Measurements from ENCODE around the gene FLT4. TPM values are rescaled to one million over a fixed set of nuclear protein-coding genes. Genes with fewer than 3 reads are reported as not detected.

FLT4 gene
- total and polyA plus RNA-seq, 4 donors, result 3.9 to 10.1 (median 8.0) TPM

DNA sequence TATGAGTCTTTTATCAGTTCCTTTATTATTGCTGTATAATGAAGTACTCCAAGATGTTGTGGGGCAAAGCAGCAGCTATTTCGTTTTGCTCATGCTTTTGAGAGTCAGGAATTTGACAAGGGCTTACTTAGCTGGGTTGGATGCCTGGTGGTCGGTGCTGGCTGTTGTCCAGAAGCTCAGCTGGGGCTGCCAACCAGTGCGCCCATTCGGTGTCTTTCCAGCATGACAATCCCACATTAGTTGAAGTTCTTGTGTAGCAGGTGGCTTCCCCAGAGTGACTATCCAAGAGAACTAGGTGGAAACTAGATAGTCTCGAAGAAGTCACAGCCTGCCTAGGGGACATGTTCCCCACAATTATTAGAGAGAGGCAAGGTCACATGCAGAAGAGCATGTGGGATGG is 3.4 kb upstream of the FLT4 start:
- whole genome bisulfite sequencing (ENCODE audit: insufficient coverage), result 43% methylated on average over 5 of the region's 5 CpGs
- H3K4me1 ChIP-seq (ENCODE audit: control insufficient read depth, insufficient read depth, low read length), result peaks cover 11% of the 10 kb centered on the region
- no peaks in the 10 kb centered on the region for H3K9me3 ChIP-seq (ENCODE audit: control insufficient read depth, insufficient read depth, low read length)
- no peaks in the 10 kb centered on the region for H3K36me3 ChIP-seq (ENCODE audit: control insufficient read depth, insufficient read depth, low read length)
- DNase-seq (ENCODE audit: low read depth in 4 of 6, low spot score in 6 of 6), result no peak
- no peak overlapping the region for H3K4me3 ChIP-seq (ENCODE audit: low read depth, low read length)
- H3K27ac ChIP-seq (ENCODE audit: low read depth, low read length), result no peak overlapping the region
- peaks cover 41% of the 10 kb centered on the region for H3K27me3 ChIP-seq (ENCODE audit: control insufficient read depth, insufficient read depth, low read length)

DNA sequence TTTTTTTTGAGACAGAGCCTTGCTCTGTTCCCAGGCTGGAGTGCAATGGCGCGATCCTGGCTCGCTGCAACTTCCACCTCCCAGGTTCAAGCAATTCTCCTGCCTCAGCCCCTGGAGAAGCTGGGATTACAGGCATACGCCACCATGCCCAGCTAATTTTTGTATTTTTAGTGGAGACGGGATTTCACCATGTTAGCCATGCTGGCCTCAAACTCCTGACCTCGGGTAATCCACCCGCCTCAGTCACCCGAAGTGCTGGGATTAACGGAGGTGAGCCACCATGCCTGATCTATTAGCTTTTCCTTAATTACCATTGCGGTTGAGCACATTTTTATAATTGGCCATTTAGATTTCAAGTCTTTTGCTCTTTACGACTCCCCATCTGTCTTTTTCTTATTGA is 2.9 kb upstream of the FLT4 start:
- H3K27me3 ChIP-seq (ENCODE audit: control insufficient read depth, insufficient read depth, low read length), result peaks cover 43% of the 10 kb centered on the region
- peaks cover 11% of the 10 kb centered on the region for H3K4me1 ChIP-seq (ENCODE audit: control insufficient read depth, insufficient read depth, low read length)
- DNase-seq (ENCODE audit: low read depth in 4 of 6, low spot score in 6 of 6), result no peak
- H3K4me3 ChIP-seq (ENCODE audit: low read depth, low read length), result no peak overlapping the region
- H3K27ac ChIP-seq (ENCODE audit: low read depth, low read length), result no peak overlapping the region
- 100% methylated on average over 1 of the region's 11 CpGs for WGBS (ENCODE audit: insufficient coverage)
- no peaks in the 10 kb centered on the region for H3K36me3 ChIP-seq (ENCODE audit: control insufficient read depth, insufficient read depth, low read length)
- H3K9me3 ChIP-seq (ENCODE audit: control insufficient read depth, insufficient read depth, low read length), result no peaks in the 10 kb centered on the region

DNA sequence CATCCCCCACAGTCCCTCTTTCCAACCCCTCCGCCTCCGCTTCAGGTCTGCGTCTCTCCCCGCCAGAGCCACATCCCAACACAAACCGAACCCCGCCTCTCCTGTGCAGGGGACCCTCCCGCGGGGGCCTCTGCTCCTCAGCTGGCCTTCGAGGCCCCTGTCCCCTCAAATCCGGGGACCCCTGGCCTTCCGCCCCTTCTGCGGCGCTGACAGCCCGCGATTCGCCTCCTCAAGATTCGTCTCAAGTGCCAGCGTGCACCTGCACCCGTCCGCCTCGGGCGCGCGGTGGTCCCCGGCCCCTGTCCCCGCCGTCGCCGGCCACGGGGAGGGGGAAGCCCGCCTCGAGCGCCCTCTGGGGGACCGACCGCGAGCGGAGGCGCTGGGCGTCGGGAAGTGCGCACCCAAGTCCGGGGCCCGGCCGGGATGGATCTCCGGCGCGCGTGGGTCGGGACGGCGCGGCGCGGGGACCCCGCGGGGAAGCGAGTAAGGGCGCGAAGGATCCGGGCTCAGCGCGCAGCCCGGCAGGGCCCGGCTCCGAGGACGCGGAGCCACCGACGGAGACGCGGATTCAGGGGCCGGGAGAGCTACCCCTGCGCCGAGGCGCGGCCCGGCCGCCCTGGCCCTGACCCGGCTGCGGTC is 623 bp downstream of the FLT4 start:
- H3K27ac ChIP-seq (ENCODE audit: low read depth, low read length), result no peak overlapping the region
- H3K36me3 ChIP-seq (ENCODE audit: control insufficient read depth, insufficient read depth, low read length), result no peaks in the 10 kb centered on the region
- peaks cover 17% of the 10 kb centered on the region for H3K4me1 ChIP-seq (ENCODE audit: control insufficient read depth, insufficient read depth, low read length)
- DNase-seq (ENCODE audit: low read depth in 4 of 6, low spot score in 6 of 6), result no peak
- H3K27me3 ChIP-seq (ENCODE audit: control insufficient read depth, insufficient read depth, low read length), result peaks cover 53% of the 10 kb centered on the region
- H3K4me3 ChIP-seq (ENCODE audit: low read depth, low read length), result no peak overlapping the region
- no peaks in the 10 kb centered on the region for H3K9me3 ChIP-seq (ENCODE audit: control insufficient read depth, insufficient read depth, low read length)
- WGBS (ENCODE audit: insufficient coverage), result under 1% methylated on average over 80 of the region's 80 CpGs

DNA sequence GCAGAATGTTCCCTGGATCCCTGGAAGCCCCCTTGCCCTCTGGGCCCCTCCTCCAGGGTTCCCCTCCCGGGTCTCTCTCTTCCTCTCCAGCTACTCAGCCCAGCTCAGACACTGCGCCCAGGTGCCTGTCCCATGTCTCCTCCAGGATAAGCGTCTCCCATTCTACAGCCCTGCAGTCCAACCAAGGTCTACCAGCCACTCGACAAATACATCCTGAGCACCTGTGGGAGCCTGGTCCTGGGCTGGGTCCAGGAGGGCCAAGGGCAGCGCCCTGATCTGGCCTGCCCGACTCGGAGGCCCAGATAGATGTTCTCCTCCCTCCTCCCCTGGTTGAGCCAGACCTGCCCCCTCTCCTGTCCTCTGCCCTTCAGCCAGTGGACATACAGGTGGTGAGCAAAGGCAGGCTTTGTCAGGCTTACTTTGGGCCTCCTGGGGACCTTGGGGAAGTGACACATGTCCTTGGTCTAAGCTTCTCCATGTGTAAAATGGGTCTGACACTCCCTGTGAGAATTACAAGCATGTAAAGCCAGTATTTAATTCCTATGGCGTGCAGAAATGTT is 1.4 kb downstream of the FLT4 start:
- Histone ChIP-seq H3K4me1 (ENCODE audit: control insufficient read depth, insufficient read depth, low read length) (peaks cover 17% of the 10 kb centered on the region), H3K4me3 (ENCODE audit: low read depth, low read length) (no peak overlapping the region), H3K9me3 (ENCODE audit: control insufficient read depth, insufficient read depth, low read length) (no peaks in the 10 kb centered on the region), H3K36me3 (ENCODE audit: control insufficient read depth, insufficient read depth, low read length) (no peaks in the 10 kb centered on the region), H3K27me3 (ENCODE audit: control insufficient read depth, insufficient read depth, low read length) (peaks cover 57% of the 10 kb centered on the region), H3K27ac (ENCODE audit: low read depth, low read length) (no peak overlapping the region)
- DNase-seq (ENCODE audit: low read depth in 4 of 6, low spot score in 6 of 6), result no peak
- 87% methylated on average over 6 of the region's 8 CpGs for WGBS (ENCODE audit: insufficient coverage)

DNA sequence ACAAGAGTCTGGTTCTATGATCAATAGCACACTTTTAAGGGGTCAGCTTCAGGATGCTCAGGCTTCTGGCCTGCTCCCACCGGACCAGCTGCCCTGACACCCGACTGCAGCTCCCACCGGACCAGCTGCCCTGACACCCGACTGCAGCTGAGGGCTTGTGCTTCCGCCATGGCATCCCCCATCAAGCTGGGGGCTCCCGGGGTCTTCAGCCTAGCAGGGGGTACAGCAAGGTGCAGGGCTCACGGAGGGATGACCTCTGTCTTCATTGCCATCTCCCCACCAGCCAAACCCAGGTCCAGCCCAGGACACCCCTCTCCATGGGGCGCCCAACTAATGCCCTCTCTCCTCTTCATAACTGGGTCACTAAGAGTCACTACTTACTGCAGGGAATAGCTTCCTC is 1.9 kb downstream of the FLT4 start:
- WGBS (ENCODE audit: insufficient coverage), result 83% methylated on average over 7 of the region's 8 CpGs
- H3K27me3 ChIP-seq (ENCODE audit: control insufficient read depth, insufficient read depth, low read length), result peaks cover 52% of the 10 kb centered on the region
- no peak for DNase-seq (ENCODE audit: low read depth in 4 of 6, low spot score in 6 of 6)
- H3K4me3 ChIP-seq (ENCODE audit: low read depth, low read length), result no peak overlapping the region
- peaks cover 17% of the 10 kb centered on the region for H3K4me1 ChIP-seq (ENCODE audit: control insufficient read depth, insufficient read depth, low read length)
- H3K36me3 ChIP-seq (ENCODE audit: control insufficient read depth, insufficient read depth, low read length), result no peaks in the 10 kb centered on the region
- no peak overlapping the region for H3K27ac ChIP-seq (ENCODE audit: low read depth, low read length)
- no peaks in the 10 kb centered on the region for H3K9me3 ChIP-seq (ENCODE audit: control insufficient read depth, insufficient read depth, low read length)

DNA sequence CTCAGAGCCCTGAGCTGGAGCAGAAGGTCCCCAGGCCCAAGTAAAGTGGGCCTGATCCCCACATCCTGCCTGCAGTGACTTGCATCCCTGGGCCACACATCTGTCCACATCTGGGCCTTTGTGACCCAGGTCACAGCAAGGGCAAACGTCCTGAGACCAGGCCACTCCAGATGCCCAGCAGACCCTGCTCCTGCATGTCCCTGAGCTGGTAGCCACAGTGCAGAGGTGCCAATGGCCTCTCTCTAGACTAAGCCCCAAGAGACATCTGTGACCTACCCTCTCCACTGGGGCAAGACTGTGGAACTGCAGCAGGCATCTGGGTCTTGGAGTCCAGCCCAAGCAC is 2.5 kb downstream of the FLT4 start:
- no peak for DNase-seq (ENCODE audit: low read depth in 4 of 6, low spot score in 6 of 6)
- H3K36me3 ChIP-seq (ENCODE audit: control insufficient read depth, insufficient read depth, low read length), result no peaks in the 10 kb centered on the region
- H3K4me3 ChIP-seq (ENCODE audit: low read depth, low read length), result no peak overlapping the region
- H3K27ac ChIP-seq (ENCODE audit: low read depth, low read length), result no peak overlapping the region
- WGBS (ENCODE audit: insufficient coverage), result 85% methylated on average over 1 of the region's 1 CpG
- H3K27me3 ChIP-seq (ENCODE audit: control insufficient read depth, insufficient read depth, low read length), result peaks cover 47% of the 10 kb centered on the region
- no peaks in the 10 kb centered on the region for H3K9me3 ChIP-seq (ENCODE audit: control insufficient read depth, insufficient read depth, low read length)
- peaks cover 17% of the 10 kb centered on the region for H3K4me1 ChIP-seq (ENCODE audit: control insufficient read depth, insufficient read depth, low read length)

DNA sequence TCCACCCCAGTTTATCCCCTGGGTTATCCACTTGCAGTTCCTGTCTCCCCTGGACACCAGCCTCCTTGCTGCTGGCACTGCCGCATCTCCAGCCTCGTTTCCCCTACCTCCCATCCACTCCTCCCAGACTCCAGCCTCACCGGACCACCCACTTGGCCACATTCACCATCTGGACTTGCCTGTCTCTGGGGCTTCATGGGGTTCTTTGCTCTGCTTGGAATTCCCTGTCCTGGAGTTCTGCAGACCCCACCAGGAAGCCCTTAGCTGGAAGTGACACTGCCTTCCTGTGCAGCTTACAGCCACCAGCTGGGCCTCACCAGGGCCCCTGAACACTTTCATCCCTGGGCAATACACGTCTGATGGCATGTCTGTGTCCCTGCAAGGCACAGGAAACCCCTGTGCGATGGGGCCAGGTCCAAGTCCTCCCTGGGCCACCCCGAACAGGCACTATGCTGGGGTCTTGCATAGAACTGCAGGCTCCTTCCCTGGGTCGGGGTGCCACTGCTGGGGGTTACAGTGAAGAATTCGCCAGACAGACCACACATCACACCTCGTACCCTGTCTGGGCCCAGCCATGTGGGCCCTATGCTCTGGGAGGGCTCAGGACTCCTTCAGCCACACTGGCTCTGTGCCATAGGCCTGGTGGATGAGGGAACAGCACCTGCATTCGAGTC is 3.0 kb downstream of the FLT4 start:
- H3K4me1 ChIP-seq (ENCODE audit: control insufficient read depth, insufficient read depth, low read length), result peaks cover 17% of the 10 kb centered on the region
- H3K36me3 ChIP-seq (ENCODE audit: control insufficient read depth, insufficient read depth, low read length), result no peaks in the 10 kb centered on the region
- peaks cover 44% of the 10 kb centered on the region for H3K27me3 ChIP-seq (ENCODE audit: control insufficient read depth, insufficient read depth, low read length)
- no peak for DNase-seq (ENCODE audit: low read depth in 4 of 6, low spot score in 6 of 6)
- no peak overlapping the region for H3K27ac ChIP-seq (ENCODE audit: low read depth, low read length)
- whole genome bisulfite sequencing (ENCODE audit: insufficient coverage), result 81% methylated on average over 9 of the region's 10 CpGs
- H3K4me3 ChIP-seq (ENCODE audit: low read depth, low read length), result no peak overlapping the region
- no peaks in the 10 kb centered on the region for H3K9me3 ChIP-seq (ENCODE audit: control insufficient read depth, insufficient read depth, low read length)

DNA sequence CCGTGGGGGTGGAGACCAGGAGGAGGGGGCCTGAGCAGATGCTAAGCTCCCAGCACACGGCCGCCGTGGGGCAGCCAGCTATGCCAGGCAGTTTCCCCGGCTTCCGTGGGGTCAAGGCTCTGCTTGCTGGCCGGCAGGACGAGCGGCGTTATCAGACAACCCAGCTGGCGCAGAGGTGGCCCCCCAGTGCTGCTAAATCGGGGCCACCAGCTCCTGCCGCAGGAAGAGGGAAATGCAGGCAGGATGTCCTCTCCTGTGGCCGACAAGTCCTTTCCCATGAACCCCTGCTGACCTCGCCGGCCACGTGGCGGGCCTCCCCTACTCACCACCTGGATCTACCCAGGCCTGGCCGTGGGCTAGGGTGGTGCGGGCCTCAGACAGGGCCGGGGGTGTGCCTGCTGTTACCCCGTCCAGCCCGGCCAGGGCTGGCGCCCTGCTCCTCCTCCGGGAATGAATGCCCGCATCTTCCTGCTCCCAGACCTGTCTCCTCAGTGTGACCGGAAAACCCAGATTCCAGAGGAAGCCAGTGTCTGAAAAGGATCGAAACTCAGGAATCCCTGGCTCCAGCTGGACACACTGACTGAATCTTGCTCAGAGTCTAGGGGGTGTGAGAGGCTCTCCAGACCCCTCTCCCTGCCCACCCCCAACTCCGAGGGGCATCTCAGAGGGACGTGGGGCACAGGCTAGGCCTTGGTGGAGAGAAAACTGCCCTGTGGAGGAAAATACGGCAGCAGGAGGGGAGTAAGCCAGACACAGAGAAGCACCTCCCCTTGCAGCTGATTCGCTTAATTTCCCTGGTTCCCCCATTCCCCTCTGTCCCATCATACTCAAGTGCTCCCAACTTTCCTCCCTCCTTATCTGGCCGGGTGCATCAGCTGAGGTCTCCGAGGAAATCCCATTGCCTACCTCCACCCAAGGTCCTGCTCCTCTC is 3.9 kb downstream of the FLT4 start:
- WGBS (ENCODE audit: insufficient coverage), result 70% methylated on average over 30 of the region's 34 CpGs
- peaks cover 17% of the 10 kb centered on the region for H3K4me1 ChIP-seq (ENCODE audit: control insufficient read depth, insufficient read depth, low read length)

DNA sequence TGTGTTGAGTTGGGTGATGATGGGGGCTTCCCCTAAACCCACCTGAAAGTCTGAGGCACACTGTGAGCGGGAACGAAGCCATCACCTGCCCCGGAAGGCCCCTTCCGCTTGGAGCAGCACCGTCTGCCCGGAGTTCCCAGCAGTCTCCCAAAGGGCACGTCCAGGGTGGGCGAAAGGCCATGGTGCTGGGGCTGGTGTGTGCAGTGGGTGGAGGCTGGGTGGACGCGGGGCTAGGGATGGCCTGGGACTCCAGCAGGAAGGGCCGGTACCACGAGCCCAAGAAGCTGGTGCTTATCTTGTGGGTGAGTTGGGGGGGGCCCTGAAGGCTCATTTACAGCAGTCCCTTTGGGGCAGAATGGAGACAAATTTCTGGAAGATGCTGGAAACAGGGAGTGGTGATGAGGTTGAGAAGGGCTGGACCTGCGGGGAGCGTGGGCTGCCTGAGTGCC is 4.6 kb downstream of the FLT4 start:
- 81% methylated on average over 14 of the region's 14 CpGs for WGBS (ENCODE audit: insufficient coverage)
- peaks cover 28% of the 10 kb centered on the region for H3K27me3 ChIP-seq (ENCODE audit: control insufficient read depth, insufficient read depth, low read length)

More for the DNA sequence above, 3.9 kb downstream of the FLT4 start:
- DNase-seq (ENCODE audit: low read depth in 4 of 6, low spot score in 6 of 6), result no peak
- Histone ChIP-seq H3K27me3 (ENCODE audit: control insufficient read depth, insufficient read depth, low read length) (peaks cover 35% of the 10 kb centered on the region), H3K36me3 (ENCODE audit: control insufficient read depth, insufficient read depth, low read length) (no peaks in the 10 kb centered on the region), H3K4me3 (ENCODE audit: low read depth, low read length) (no peak overlapping the region), H3K9me3 (ENCODE audit: control insufficient read depth, insufficient read depth, low read length) (no peaks in the 10 kb centered on the region), H3K27ac (ENCODE audit: low read depth, low read length) (no peak overlapping the region)

More for the DNA sequence above, 4.6 kb downstream of the FLT4 start:
- no peak for DNase-seq (ENCODE audit: low read depth in 4 of 6, low spot score in 6 of 6)
- H3K36me3 ChIP-seq (ENCODE audit: control insufficient read depth, insufficient read depth, low read length), result no peaks in the 10 kb centered on the region
- no peak overlapping the region for H3K4me3 ChIP-seq (ENCODE audit: low read depth, low read length)
- H3K4me1 ChIP-seq (ENCODE audit: control insufficient read depth, insufficient read depth, low read length), result peaks cover 20% of the 10 kb centered on the region
- no peak overlapping the region for H3K27ac ChIP-seq (ENCODE audit: low read depth, low read length)
- no peaks in the 10 kb centered on the region for H3K9me3 ChIP-seq (ENCODE audit: control insufficient read depth, insufficient read depth, low read length)

All from spinal cord (tissue), 10 donors.